T-cell (primary cell): ENCODE results near the gene ACSL5. TPM values are rescaled to one million over a fixed set of nuclear protein-coding genes. Genes with fewer than 3 reads are reported as not detected.
A peak's percentile ranks its signal among the peaks of the same experiment; 100 is the strongest.
"Not testable (repeated sequence)": the region's sequence is repeated elsewhere in the genome, so short reads cannot be mapped to it uniquely, and the experiment has no call there.

ENCODE experiments used
- ATAC-seq, 4 experiments: fragments of 200-7000 bp in 3 of 4; fragments of 150-1000 bp in 1 of 4; cut with Tn5 transposase; replicated peaks in 1 of 4; 1 replicate in 3 of 4; 2 replicates in 1 of 4; pipeline ENCODE4 v1.10.0; 2021; ENCODE audit warnings: moderate library complexity in 3 of 4, mild to moderate bottlenecking in 2 of 4, moderate number of reproducible peaks in 1 of 4
- CTCF ChIA-PET, 2 donors: fragments of 300-600 bp; sonication (Branson Sonifier 250); formaldehyde crosslinking; loops; one replicate each; lab custom pipeline; 2022; ENCODE audit warnings: antibody characterized with exemption in 2 of 2; lab: Charles Lee
- POLR2A ChIA-PET, 2 donors: fragments of 300-600 bp; sonication (Branson Sonifier 250); formaldehyde crosslinking; loops; one replicate each; lab custom pipeline; 2022; ENCODE audit warnings: antibody characterized with exemption in 2 of 2; lab: Charles Lee
- DNase-seq, 35 experiments: peaks; one replicate each; pipeline versions ENCODE4 v3.0.0 to v3.0.0-alpha.2; 2013 to 2023
- H3K27ac ChIP-seq: one replicate; pipeline ENCODE4 v1.5.1; 2013; ENCODE audit warnings: low read length
- H3K27me3 ChIP-seq, 2 experiments: replicated peaks in 1 of 2; 1 replicate in 1 of 2; 2 replicates in 1 of 2; pipeline versions ENCODE4 v1.6.1 to v1.7.0; 2013; ENCODE audit warnings: low read length in 1 of 2, mixed read lengths in 1 of 2; ENCODE audit not compliant: control insufficient read depth in 2 of 2, insufficient read depth in 2 of 2; ENCODE audit errors: extremely low read depth in 1 of 2
- H3K36me3 ChIP-seq, 2 donors: 1 replicate in 1 of 2; 2 replicates in 1 of 2; pipeline versions ENCODE4 v1.6.1 to v1.7.0; 2013; ENCODE audit warnings: low read length in 1 of 2; ENCODE audit not compliant: control insufficient read depth in 2 of 2, insufficient read depth in 1 of 2; ENCODE audit errors: extremely low read depth in 1 of 2
- H3K4me1 ChIP-seq, 2 experiments: 1 replicate in 1 of 2; 2 replicates in 1 of 2; pipeline versions ENCODE4 v1.6.1 to v1.7.0; 2013; ENCODE audit warnings: low read length in 2 of 2, mixed read lengths in 1 of 2; ENCODE audit not compliant: insufficient read depth in 2 of 2, control insufficient read depth in 1 of 2; ENCODE audit errors: extremely low read depth in 1 of 2
- H3K4me3 ChIP-seq, 2 donors: 1 replicate in 1 of 2; 2 replicates in 1 of 2; pipeline versions ENCODE4 v1.5.1 to v1.7.0; 2013; ENCODE audit warnings: mild to moderate bottlenecking in 2 of 2, low read length in 1 of 2, moderate library complexity in 1 of 2; ENCODE audit not compliant: control insufficient read depth in 1 of 2; ENCODE audit errors: extremely low read depth in 1 of 2
- H3K9me3 ChIP-seq: 2 replicates; pipeline ENCODE4 v1.7.0; 2013
- H3K27ac Mint-ChIP-seq, 2 donors: one replicate each; pipeline ENCODE4 v1.8.0; 2020 to 2021; ENCODE audit warnings: mild to moderate bottlenecking in 2 of 2, mixed read lengths in 2 of 2
- H3K27me3 Mint-ChIP-seq, 2 donors: one replicate each; pipeline ENCODE4 v1.8.0; 2021 to 2022; ENCODE audit warnings: mixed read lengths in 2 of 2
- H3K36me3 Mint-ChIP-seq: one replicate; pipeline ENCODE4 v1.8.0; 2021; ENCODE audit warnings: mixed read lengths
- H3K4me1 Mint-ChIP-seq, 3 donors: one replicate each; pipeline ENCODE4 v1.8.0; 2020 to 2022; ENCODE audit warnings: mixed read lengths in 3 of 3, mild to moderate bottlenecking in 1 of 3
- H3K4me3 Mint-ChIP-seq, 3 donors: one replicate each; pipeline ENCODE4 v1.8.0; 2020 to 2022; ENCODE audit warnings: mild to moderate bottlenecking in 3 of 3, mixed read lengths in 3 of 3, moderate library complexity in 3 of 3
- H3K9me3 Mint-ChIP-seq, 3 donors: one replicate each; pipeline ENCODE4 v1.8.0; 2020 to 2022; ENCODE audit warnings: mixed read lengths in 3 of 3
- WGBS: methylation state at CpG from one replicate; pipeline ENCODE4 v1.1.5; 2013; ENCODE audit warnings: missing lambda C conversion rate; ENCODE audit not compliant: insufficient coverage; 5-methylcytosine and 5-hydroxymethylcytosine counted together
- total RNA-seq, 35 experiments: library from RNA in 6 of 35; stranded (reverse) in 6 of 35; fragments of 120-200 nt in 1 of 35; gene quantifications; one replicate each; pipeline versions ENCODE4 v1.2.1 to v1.2.4 and lab custom pipeline; 2013 to 2026

ACSL5 gene
- total RNA-seq, 5 donors from 2014 or later (not counting 1 experiment from before 2014, with no cell fraction given): 36.0 to 48.9 (median 39.9) TPM

DNA sequence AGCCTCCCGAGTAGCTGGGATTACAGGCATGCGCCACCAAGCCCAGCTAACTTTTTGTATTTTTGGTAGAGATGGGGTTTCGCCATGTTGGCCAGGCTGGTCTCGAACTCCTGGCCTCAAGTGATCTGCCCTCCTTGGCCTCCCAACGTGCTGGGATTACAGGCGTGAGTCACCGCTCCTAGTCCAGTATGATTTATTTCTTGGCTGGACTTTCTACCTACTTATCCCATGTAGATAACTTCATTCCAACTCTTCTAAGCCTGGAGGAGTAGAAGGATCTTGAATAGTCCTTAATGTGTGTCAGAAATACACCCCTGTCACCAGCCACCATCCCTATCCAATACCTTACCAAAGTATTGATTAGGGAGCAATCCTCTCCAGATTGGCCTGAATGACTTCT is 14.1 kb downstream of the ACSL5 start:
- ATAC-seq, H3K9me3 Mint-ChIP-seq, H3K4me3 Mint-ChIP-seq, H3K4me3 ChIP-seq, H3K36me3 ChIP-seq, H3K27me3 Mint-ChIP-seq, H3K27me3 ChIP-seq, DNase-seq, CTCF ChIA-PET, H3K9me3 ChIP-seq: not testable (repeated sequence)
- peaks cover 0 to 13% of the 10 kb centered on the region in 2 experiments for H3K4me1 ChIP-seq
- peak overlapping the region; percentile 89 for H3K27ac ChIP-seq
- Mint-ChIP-seq H3K4me1 (peaks cover 69 to 80% (median 79%) of the 10 kb centered on the region in 3 donors), H3K36me3 (peaks cover 15% of the 10 kb centered on the region), H3K27ac (peak overlapping the region; percentile 67 to 81)
- WGBS: 100% methylated on average over 1 of the region's 7 CpGs
- POLR2A ChIA-PET: interaction anchor here in 1 of 2 donors (0.6 kb wide), 1 partner anchor 60 kb away, joined by 4 read pairs; no protein-coding TSS in a partner anchor

DNA sequence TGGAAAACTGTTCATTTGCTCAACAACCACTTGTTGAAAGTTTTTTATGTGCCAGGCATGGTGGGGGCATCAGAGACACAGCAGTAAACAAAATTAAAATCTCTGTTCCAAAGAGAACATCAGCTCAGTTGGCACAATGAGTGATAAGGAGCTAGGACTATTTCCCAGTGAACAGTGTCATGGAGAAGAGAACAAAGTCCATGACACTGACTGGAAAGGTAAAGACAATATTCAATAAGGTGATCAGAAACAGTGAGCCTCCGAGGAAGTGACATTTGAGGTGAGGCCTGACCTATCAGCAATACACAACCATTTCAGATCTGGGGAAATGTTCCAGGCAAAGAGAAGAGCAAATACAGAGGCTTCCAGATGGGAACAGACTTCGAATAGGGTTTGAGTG is 14.6 kb downstream of the ACSL5 start:
- ChIA-PET POLR2A (interaction anchor here in 1 of 2 donors (0.6 kb wide), 1 partner anchor 60 kb away, joined by 4 read pairs; no protein-coding TSS in a partner anchor), CTCF (no interaction called here)
- Mint-ChIP-seq H3K36me3 (peaks cover 15% of the 10 kb centered on the region), H3K9me3 (no peaks in the 10 kb centered on the region), H3K4me3 (no peak overlapping the region), H3K4me1 (peaks cover 70 to 81% (median 75%) of the 10 kb centered on the region in 3 donors), H3K27ac (peak overlapping the region; percentile 67 to 81), H3K27me3 (no peaks in the 10 kb centered on the region)
- DNase-seq (no peak), ATAC-seq (no peak)
- H3K9me3 ChIP-seq: no peaks in the 10 kb centered on the region
- H3K36me3 ChIP-seq: no peaks in the 10 kb centered on the region
- H3K4me3 ChIP-seq: no peak overlapping the region
- H3K4me1 ChIP-seq: peaks cover 0 to 13% of the 10 kb centered on the region in 2 experiments
- peak overlapping the region; percentile 89 for H3K27ac ChIP-seq
- no CpG with 5 or more reads among the region's 2 CpGs for WGBS
- H3K27me3 ChIP-seq: no peaks in the 10 kb centered on the region

DNA sequence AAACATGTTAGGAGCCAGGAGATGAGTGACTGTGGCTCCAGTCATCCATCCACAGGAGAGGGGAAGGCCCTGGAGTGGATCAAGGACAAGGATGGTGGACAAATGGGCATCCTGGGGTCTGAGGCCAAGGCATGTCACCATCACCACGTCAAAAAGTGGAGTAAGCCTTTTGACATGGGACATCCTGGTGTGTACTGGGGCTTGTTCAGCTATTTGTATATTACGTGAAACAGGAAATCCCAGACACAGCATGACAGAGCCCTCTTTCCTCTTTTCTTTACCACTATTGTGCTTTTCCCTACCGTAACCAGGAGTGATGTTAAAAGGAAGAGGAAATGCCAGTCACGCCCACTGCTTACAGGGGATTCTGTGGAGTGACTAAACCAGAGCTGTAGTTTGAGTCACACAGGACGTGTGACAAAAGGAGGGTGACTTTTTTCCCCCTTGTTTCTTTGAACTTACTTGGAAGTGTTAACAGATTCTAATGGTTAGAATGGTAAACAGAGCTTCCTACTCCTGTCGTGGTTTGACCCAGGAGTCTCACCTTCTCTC is 15.4 kb downstream of the ACSL5 start:
- H3K4me3 ChIP-seq: no peak overlapping the region
- no peaks in the 10 kb centered on the region for H3K27me3 ChIP-seq
- Mint-ChIP-seq H3K9me3 (no peaks in the 10 kb centered on the region), H3K27ac (peak overlapping the region; percentile 65 to 81), H3K36me3 (peaks cover 15% of the 10 kb centered on the region), H3K4me3 (peak overlapping the region in 2 of 3 donors; percentile 4 to 31), H3K4me1 (peaks cover 68 to 80% (median 71%) of the 10 kb centered on the region in 3 donors), H3K27me3 (no peaks in the 10 kb centered on the region)
- no peaks in the 10 kb centered on the region for H3K36me3 ChIP-seq
- no CpG with 5 or more reads among the region's 6 CpGs for WGBS
- ChIA-PET CTCF (interaction anchor here in 1 of 2 donors (1.2 kb wide), 1 partner anchor 14 kb away, joined by 5 read pairs; no protein-coding TSS in a partner anchor), POLR2A (interaction anchor here in 1 of 2 donors (0.9 kb wide), 1 partner anchor 57 kb away, joined by 4 read pairs; the partner anchor contains the start of genes VTI1A and ZDHHC6)
- H3K27ac ChIP-seq: peak overlapping the region; percentile 89
- H3K9me3 ChIP-seq: no peaks in the 10 kb centered on the region
- ATAC-seq (peak; percentile 84 to 94 (median 88)), DNase-seq (peak in 20 of 35 experiments; percentile 20 to 75 (median 36))
- H3K4me1 ChIP-seq: peaks cover 0 to 13% of the 10 kb centered on the region in 2 experiments

DNA sequence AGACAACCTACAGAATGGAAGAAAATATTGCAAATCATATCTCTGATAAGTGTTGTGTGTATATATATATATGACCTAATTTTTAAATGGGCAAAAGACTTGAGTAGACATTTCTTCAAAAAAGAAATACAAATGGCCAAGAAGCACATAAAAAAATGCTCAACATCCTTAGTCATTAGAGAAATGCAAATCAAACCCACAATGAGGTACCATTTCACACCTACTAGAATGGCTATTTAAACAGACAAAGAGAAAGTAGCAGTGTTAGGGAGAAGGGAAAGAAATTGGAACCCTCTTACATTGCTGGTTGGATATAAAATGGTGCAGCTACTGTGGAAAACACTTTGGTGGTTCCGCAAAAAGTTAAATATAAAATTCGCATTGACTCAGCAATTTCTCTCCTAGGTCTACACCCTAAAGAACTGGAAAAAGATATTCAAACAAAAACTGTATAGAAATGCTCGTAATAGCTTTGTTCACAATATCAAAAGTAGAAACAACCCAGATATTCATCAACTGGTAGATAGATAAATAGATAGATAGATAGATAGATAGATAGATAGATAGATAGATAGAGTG is 16.3 kb downstream of the ACSL5 start:
- Histone ChIP-seq H3K27me3 (no peaks in the 10 kb centered on the region), H3K9me3 (no peaks in the 10 kb centered on the region), H3K36me3 (peaks cover 0 to 6% of the 10 kb centered on the region in 2 donors), H3K27ac (peak overlapping the region; percentile 89), H3K4me1 (peaks cover 0 to 13% of the 10 kb centered on the region in 2 experiments), H3K4me3 (no peak overlapping the region)
- Mint-ChIP-seq H3K4me1 (peaks cover 61 to 72% (median 63%) of the 10 kb centered on the region in 3 donors), H3K4me3 (no peak overlapping the region), H3K27me3 (no peaks in the 10 kb centered on the region), H3K27ac (peak overlapping the region in 1 of 2 donors; percentile 29), H3K36me3 (peaks cover 13% of the 10 kb centered on the region), H3K9me3 (no peaks in the 10 kb centered on the region)
- WGBS: no CpG with 5 or more reads among the region's 3 CpGs
- no peak for ATAC-seq
- CTCF ChIA-PET: interaction anchor here in 1 of 2 donors (1.2 kb wide), 1 partner anchor 15 kb away, joined by 5 read pairs; no protein-coding TSS in a partner anchor
- DNase-seq: no peak
- POLR2A ChIA-PET: interaction anchor here in 1 of 2 donors (0.9 kb wide), 1 partner anchor 56 kb away, joined by 4 read pairs; the partner anchor contains the start of genes VTI1A and ZDHHC6

DNA sequence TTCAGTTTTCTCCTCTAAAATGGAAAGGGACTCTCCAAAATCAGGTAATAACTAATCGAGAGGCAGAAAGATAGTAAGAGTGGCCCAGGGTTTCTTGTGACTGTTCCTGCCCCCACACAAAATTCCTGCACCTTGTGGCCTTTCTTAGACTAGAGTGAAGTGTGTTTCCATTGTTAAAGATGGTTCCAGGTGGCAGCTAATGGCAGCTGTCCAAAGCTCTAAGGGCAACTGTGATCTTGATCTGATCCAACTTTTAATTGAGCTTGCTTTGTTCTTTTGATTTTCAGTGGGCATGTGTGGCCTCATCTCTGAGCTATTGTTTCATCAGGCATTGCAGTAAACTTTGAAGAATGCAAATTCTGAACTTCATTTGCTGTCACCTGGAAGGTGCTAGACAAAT is 19.4 kb downstream of the ACSL5 start:
- Histone ChIP-seq H3K27ac (no peak overlapping the region), H3K9me3 (no peaks in the 10 kb centered on the region), H3K36me3 (peaks cover 3 to 32% of the 10 kb centered on the region in 2 donors), H3K4me3 (no peak overlapping the region), H3K4me1 (peaks cover 0 to 13% of the 10 kb centered on the region in 2 experiments), H3K27me3 (no peaks in the 10 kb centered on the region)
- Mint-ChIP-seq H3K9me3 (no peaks in the 10 kb centered on the region), H3K27me3 (no peaks in the 10 kb centered on the region), H3K4me1 (peaks cover 33 to 43% (median 34%) of the 10 kb centered on the region in 3 donors), H3K27ac (peak overlapping the region in 1 of 2 donors; percentile 25), H3K36me3 (peaks cover 13% of the 10 kb centered on the region), H3K4me3 (no peak overlapping the region)
- CTCF ChIA-PET: no interaction called here
- DNase-seq: no peak
- POLR2A ChIA-PET: no interaction called here
- WGBS: no CpG with 5 or more reads among the region's 1 CpG
- no peak for ATAC-seq

DNA sequence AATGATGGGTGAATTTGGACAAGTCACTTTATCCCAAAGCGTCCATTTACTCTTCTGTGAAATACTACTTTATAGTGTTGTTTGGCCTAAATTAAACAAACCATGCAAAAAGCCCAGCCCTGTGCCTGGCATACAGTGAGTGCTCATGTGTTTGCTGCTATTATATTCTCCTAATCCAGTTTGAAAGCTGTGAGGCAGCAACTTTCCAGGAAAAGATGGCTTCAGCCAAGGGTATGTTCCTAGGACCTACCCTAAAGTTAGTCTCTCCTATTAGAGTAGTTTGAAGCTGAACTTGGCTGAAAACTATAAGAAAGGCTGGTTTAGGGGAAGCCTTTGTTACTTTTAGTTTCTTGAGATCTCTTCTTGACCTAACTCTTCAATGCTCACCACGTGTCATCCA is 19.9 kb downstream of the ACSL5 start:
- POLR2A ChIA-PET: no interaction called here
- H3K4me3 Mint-ChIP-seq: no peak overlapping the region

More for the DNA sequence above, 19.9 kb downstream of the ACSL5 start:
- Mint-ChIP-seq H3K9me3 (no peaks in the 10 kb centered on the region), H3K27me3 (no peaks in the 10 kb centered on the region), H3K36me3 (peaks cover 16% of the 10 kb centered on the region), H3K4me1 (peaks cover 28 to 39% (median 29%) of the 10 kb centered on the region in 3 donors), H3K27ac (peak overlapping the region in 1 of 2 donors; percentile 64)
- no peak overlapping the region for H3K27ac ChIP-seq
- H3K4me1 ChIP-seq: peaks cover 0 to 13% of the 10 kb centered on the region in 2 experiments
- no peaks in the 10 kb centered on the region for H3K27me3 ChIP-seq
- DNase-seq: no peak
- no CpG with 5 or more reads among the region's 2 CpGs for WGBS
- no peak overlapping the region for H3K4me3 ChIP-seq
- no peaks in the 10 kb centered on the region for H3K9me3 ChIP-seq
- CTCF ChIA-PET: no interaction called here
- ATAC-seq: no peak
- peaks cover 3 to 36% of the 10 kb centered on the region in 2 donors for H3K36me3 ChIP-seq
